Panc1 (cell line): Measurements from ENCODE around the gene UBE3B. TPM values are rescaled to one million over a fixed set of nuclear protein-coding genes. Genes with fewer than 3 reads are reported as not detected.

Experiments used
- ATAC-seq: fragments of 200-7000 bp; cut with Tn5 transposase; 2 replicates; pipeline ENCODE4 v1.9.1; 2020; ENCODE audit warnings: mild to moderate bottlenecking, moderate library complexity
- BruUV-seq: library from RNA; stranded (reverse); fragments of 400-500 nt; replicated peaks from 2 replicates; lab custom pipeline; 2021; lab: Mats Ljungman, UMichigan
- CTCF ChIA-PET: fragments of 300-600 bp; sonication (Branson Sonifier 250); formaldehyde crosslinking; loops from one replicate; lab custom pipeline; 2022; ENCODE audit warnings: antibody characterized with exemption; lab: Charles Lee
- POLR2A ChIA-PET: fragments of 300-600 bp; sonication (Branson Sonifier 250); formaldehyde crosslinking; loops from one replicate; lab custom pipeline; 2022; ENCODE audit warnings: antibody characterized with exemption; lab: Charles Lee
- DNase-seq: peaks from one replicate; pipeline ENCODE4 v3.0.0-alpha.2; 2010; ENCODE audit warnings: low read depth, low spot score
- H3K27ac ChIP-seq: 2 replicates; pipeline ENCODE4 v1.5.1; 2011; ENCODE audit warnings: mild to moderate bottlenecking, low read length, inconsistent platforms
- H3K27me3 ChIP-seq: fragments of 200-500 bp; sonication (Bioruptor generic); 2 replicates; pipeline ENCODE4 v1.6.0; 2014; ENCODE audit warnings: low read length, inconsistent platforms; ENCODE audit not compliant: control insufficient read depth, insufficient read depth
- H3K36me3 ChIP-seq: fragments of 200-500 bp; sonication (Bioruptor generic); 2 replicates; pipeline ENCODE4 v1.5.1; 2014; ENCODE audit warnings: inconsistent platforms, mild to moderate bottlenecking, low read length, moderate library complexity; ENCODE audit not compliant: control insufficient read depth, insufficient read depth
- H3K4me1 ChIP-seq: 2 replicates; pipeline ENCODE4 v1.5.1; 2011; ENCODE audit warnings: inconsistent platforms, mild to moderate bottlenecking, low read length, moderate library complexity; ENCODE audit not compliant: control insufficient read depth, insufficient read depth
- H3K4me3 ChIP-seq, 2 experiments: 2 replicates each; pipeline ENCODE4 v1.5.1; 2011 to 2012; ENCODE audit warnings: low read depth in 2 of 2, low read length in 2 of 2, mild to moderate bottlenecking in 2 of 2, inconsistent platforms in 1 of 2, moderate library complexity in 1 of 2
- H3K9me3 ChIP-seq: fragments of 200-500 bp; sonication (Bioruptor generic); 2 replicates; pipeline ENCODE4 v1.5.1; 2014; ENCODE audit warnings: low read depth, mild to moderate bottlenecking, inconsistent platforms, low read length, moderate library complexity; ENCODE audit not compliant: control insufficient read depth, insufficient read depth
- CTCF ChIP-seq: fragments of 450-650 bp; IDR thresholded peaks from 2 replicates; pipeline ENCODE4 v1.5.1; 2017; ENCODE audit warnings: mild to moderate bottlenecking
- POLR2AphosphoS5 ChIP-seq: IDR thresholded peaks from 2 replicates; pipeline ENCODE4 v1.6.1; 2012; ENCODE audit warnings: mild to moderate bottlenecking, low read depth, low read length, moderate library complexity
- SIN3A ChIP-seq: IDR thresholded peaks from 2 replicates; pipeline ENCODE4 v1.6.1; 2012; ENCODE audit warnings: low read depth, mild to moderate bottlenecking, low read length, moderate library complexity, borderline replicate concordance; ENCODE audit not compliant: insufficient read depth
- TCF7L2 ChIP-seq: IDR thresholded peaks from 2 replicates; pipeline ENCODE4 v1.6.1; 2011; ENCODE audit warnings: mild to moderate bottlenecking, low read depth, low read length, inconsistent platforms
- in situ Hi-C: cut with HindIII; loops from 2 replicates; pipeline ENCODE4 v1.10.0; 2016; ENCODE audit warnings: low sequenced_read_pairs, low pct_unique_long_range_greater_than_20kb
- intact Hi-C: fragments of 100-400 bp; cut with micrococcal nuclease; formaldehyde crosslinking; loops from one replicate; pipeline ENCODE4 v1.10.0; 2022; ENCODE audit not compliant: unreplicated experiment
- total RNA-seq: library from RNA; stranded (reverse); gene quantifications from one replicate; pipeline ENCODE4 v1.2.1, GENCODE V29; 2021; ENCODE audit not compliant: unreplicated experiment
- TF ChIP-seq, protein P1 (sequence below), 2 experiments: IDR thresholded peaks; 2 replicates each; pipeline ENCODE4 v1.6.1; 2011 to 2012; ENCODE audit warnings: low read depth in 2 of 2, control low read depth in 1 of 2, low read length in 1 of 2, mild to moderate bottlenecking in 1 of 2, moderate library complexity in 1 of 2; ENCODE audit not compliant: insufficient read depth in 1 of 2

The UBE3B gene
- total RNA-seq, 1 experiment from 2014 or later, result 38.9 TPM

GRCh38 chr12:109481863-109482262, 4.4 kb downstream of the UBE3B start:
- TF ChIP-seq, protein P1, sequence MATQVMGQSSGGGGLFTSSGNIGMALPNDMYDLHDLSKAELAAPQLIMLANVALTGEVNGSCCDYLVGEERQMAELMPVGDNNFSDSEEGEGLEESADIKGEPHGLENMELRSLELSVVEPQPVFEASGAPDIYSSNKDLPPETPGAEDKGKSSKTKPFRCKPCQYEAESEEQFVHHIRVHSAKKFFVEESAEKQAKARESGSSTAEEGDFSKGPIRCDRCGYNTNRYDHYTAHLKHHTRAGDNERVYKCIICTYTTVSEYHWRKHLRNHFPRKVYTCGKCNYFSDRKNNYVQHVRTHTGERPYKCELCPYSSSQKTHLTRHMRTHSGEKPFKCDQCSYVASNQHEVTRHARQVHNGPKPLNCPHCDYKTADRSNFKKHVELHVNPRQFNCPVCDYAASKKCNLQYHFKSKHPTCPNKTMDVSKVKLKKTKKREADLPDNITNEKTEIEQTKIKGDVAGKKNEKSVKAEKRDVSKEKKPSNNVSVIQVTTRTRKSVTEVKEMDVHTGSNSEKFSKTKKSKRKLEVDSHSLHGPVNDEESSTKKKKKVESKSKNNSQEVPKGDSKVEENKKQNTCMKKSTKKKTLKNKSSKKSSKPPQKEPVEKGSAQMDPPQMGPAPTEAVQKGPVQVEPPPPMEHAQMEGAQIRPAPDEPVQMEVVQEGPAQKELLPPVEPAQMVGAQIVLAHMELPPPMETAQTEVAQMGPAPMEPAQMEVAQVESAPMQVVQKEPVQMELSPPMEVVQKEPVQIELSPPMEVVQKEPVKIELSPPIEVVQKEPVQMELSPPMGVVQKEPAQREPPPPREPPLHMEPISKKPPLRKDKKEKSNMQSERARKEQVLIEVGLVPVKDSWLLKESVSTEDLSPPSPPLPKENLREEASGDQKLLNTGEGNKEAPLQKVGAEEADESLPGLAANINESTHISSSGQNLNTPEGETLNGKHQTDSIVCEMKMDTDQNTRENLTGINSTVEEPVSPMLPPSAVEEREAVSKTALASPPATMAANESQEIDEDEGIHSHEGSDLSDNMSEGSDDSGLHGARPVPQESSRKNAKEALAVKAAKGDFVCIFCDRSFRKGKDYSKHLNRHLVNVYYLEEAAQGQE (IDR thresholded peaks at IDR 0.05; ENCODE audit: insufficient read depth in 1 of 2, low read depth in 2 of 2, low read length in 1 of 2), result no peak
- TF ChIP-seq POLR2AphosphoS5, result no peak
- TF ChIP-seq CTCF, result no peak
- ATAC-seq (no peak), DNase-seq (no peak)
- ChIA-PET POLR2A (no interaction called here), CTCF (no interaction called here)
- Histone ChIP-seq H3K27me3 (no peaks in the 10 kb centered on the region), H3K27ac (no peak overlapping the region), H3K36me3 (peaks cover 2% of the 10 kb centered on the region; the same call in 1 of the 2 replicates), H3K4me1 (peaks cover 10% of the 10 kb centered on the region; the same call in 1 of the 2 replicates), H3K9me3 (no peaks in the 10 kb centered on the region), H3K4me3 (no peak overlapping the region)
- no TSS peak for BruUV-seq
- intact Hi-C loops (no loop called here), in situ Hi-C loops (no loop called here)

- no peak overlapping the region for H3K27ac ChIP-seq
- H3K9me3 ChIP-seq, result no peaks in the 10 kb centered on the region
- no TSS peak for BruUV-seq
- intact Hi-C loops (no loop called here), in situ Hi-C loops (no loop called here)
- CTCF ChIA-PET, result interaction anchor here (0.5 kb wide), 1 partner anchor 635 kb away, joined by 3 read pairs; no protein-coding TSS in a partner anchor
- DNase-seq (no peak), ATAC-seq (no peak)
- POLR2A ChIA-PET, result no interaction called here
- no peaks in the 10 kb centered on the region for H3K27me3 ChIP-seq
- H3K36me3 ChIP-seq, result peaks cover 2% of the 10 kb centered on the region; the same call in 1 of the 2 replicates
- H3K4me3 ChIP-seq, result no peak overlapping the region
- peaks cover 10% of the 10 kb centered on the region; the same call in 1 of the 2 replicates for H3K4me1 ChIP-seq
- no peak for TF ChIP-seq POLR2AphosphoS5
- no peak for TF ChIP-seq CTCF
- TF ChIP-seq TCF7L2, result no peak
- TF ChIP-seq, protein P1 (IDR thresholded peaks at IDR 0.05; ENCODE audit: insufficient read depth in 1 of 2, low read depth in 2 of 2, low read length in 1 of 2), result no peak
- no peak for TF ChIP-seq SIN3A
Measured at GRCh38 chr12:109482491-109482890, 5.1 kb downstream of the UBE3B start.
